H1 (cell line): Measurements from ENCODE around the gene INTS15. TPM values are rescaled to one million over a fixed set of nuclear protein-coding genes. Genes with fewer than 3 reads are reported as not detected.

Experiments
- CTCF ChIA-PET: fragments of 300-600 bp; sonication (Branson Sonifier 250); formaldehyde crosslinking; loops from one replicate; lab custom pipeline; 2021; ENCODE audit not compliant: partially characterized antibody; lab: Charles Lee
- POLR2A ChIA-PET: fragments of 300-600 bp; sonication (Branson Sonifier 250); formaldehyde crosslinking; loops from one replicate; lab custom pipeline; 2021; ENCODE audit warnings: inconsistent platforms; ENCODE audit not compliant: partially characterized antibody; lab: Charles Lee
- DNase-seq, 2 experiments: peaks; one replicate each; pipeline versions ENCODE4 v3.0.0 to v3.0.0-alpha.2; 2010 to 2022; ENCODE audit warnings: low spot score in 2 of 2, low read depth in 1 of 2, mixed read lengths in 1 of 2
- FAIRE-seq: peaks from 2 replicates; lab custom pipeline; 2011; peaks lifted over from hg19 to GRCh38; lab: Jason Lieb, UNC
- H2AFZ ChIP-seq: 2 replicates; pipeline ENCODE4 v1.8.1; 2012; ENCODE audit warnings: low read length, inconsistent platforms
- H2AK5ac ChIP-seq: 2 replicates; pipeline ENCODE4 v1.6.1; 2013; ENCODE audit warnings: low read depth, low read length
- H2BK120ac ChIP-seq: replicated peaks from 2 replicates; pipeline ENCODE3; 2013; ENCODE audit warnings: low read depth, low read length, inconsistent platforms
- H2BK12ac ChIP-seq: 2 replicates; pipeline ENCODE4 v1.6.1; 2013; ENCODE audit warnings: low read depth, low read length
- H2BK15ac ChIP-seq: 2 replicates; pipeline ENCODE4 v1.6.1; 2013; ENCODE audit warnings: low read length
- H2BK20ac ChIP-seq: 2 replicates; pipeline ENCODE4 v1.6.1; 2013; ENCODE audit warnings: low read length
- H2BK5ac ChIP-seq: 2 replicates; pipeline ENCODE4 v1.6.1; 2013; ENCODE audit warnings: low read depth, low read length
- H3K14ac ChIP-seq: 2 replicates; pipeline ENCODE4 v1.6.1; 2013; ENCODE audit warnings: inconsistent platforms; ENCODE audit not compliant: insufficient read length
- H3K18ac ChIP-seq: 2 replicates; pipeline ENCODE4 v1.6.1; 2013; ENCODE audit warnings: low read length; ENCODE audit errors: extremely low read depth
- H3K23ac ChIP-seq: 2 replicates; pipeline ENCODE4 v1.6.1; 2013; ENCODE audit warnings: inconsistent platforms; ENCODE audit not compliant: insufficient read length
- H3K23me2 ChIP-seq: 2 replicates; pipeline ENCODE4 v1.6.1; 2013; ENCODE audit warnings: low read depth, low read length
- H3K27ac ChIP-seq: 2 replicates; pipeline ENCODE4 v1.6.1; 2011; ENCODE audit warnings: low read depth, low read length, inconsistent platforms
- H3K27me3 ChIP-seq, 4 experiments: replicated peaks in 1 of 4; 1 replicate in 1 of 4; 2 replicates in 3 of 4; pipeline versions ENCODE4 v1.6.1 to v1.8.1; 2011 to 2013; ENCODE audit warnings: low read length in 3 of 4, mild to moderate bottlenecking in 3 of 4, inconsistent platforms in 2 of 4, mixed read lengths in 2 of 4, moderate library complexity in 1 of 4; ENCODE audit not compliant: control insufficient read depth in 3 of 4, insufficient read depth in 3 of 4; ENCODE audit errors: extremely low read depth in 1 of 4
- H3K36me3 ChIP-seq, 4 experiments: 2 replicates each; pipeline versions ENCODE4 v1.6.1 to v1.8.1; 2011 to 2013; ENCODE audit warnings: mild to moderate bottlenecking in 4 of 4, low read length in 3 of 4, moderate library complexity in 2 of 4, control low read depth in 1 of 4, inconsistent platforms in 1 of 4; ENCODE audit not compliant: insufficient read depth in 4 of 4, control insufficient read depth in 2 of 4
- H3K4ac ChIP-seq: replicated peaks from 2 replicates; pipeline ENCODE3; 2013; ENCODE audit warnings: low read length, low read depth, mixed read lengths, inconsistent platforms; ENCODE audit not compliant: insufficient read length
- H3K4me1 ChIP-seq, 4 experiments: replicated peaks in 1 of 4; 1 replicate in 1 of 4; 2 replicates in 3 of 4; pipeline versions ENCODE4 v1.6.1 to v1.8.1; 2011 to 2013; ENCODE audit warnings: low read length in 3 of 4, inconsistent platforms in 2 of 4, mixed read lengths in 1 of 4; ENCODE audit not compliant: insufficient read depth in 4 of 4, control insufficient read depth in 3 of 4
- H3K4me2 ChIP-seq, 2 experiments: 2 replicates each; pipeline versions ENCODE4 v1.6.1 to v1.8.1; 2011 to 2013; ENCODE audit warnings: low read depth in 2 of 2, low read length in 2 of 2, control low read depth in 1 of 2, inconsistent platforms in 1 of 2, mild to moderate bottlenecking in 1 of 2; ENCODE audit not compliant: insufficient read depth in 1 of 2
- H3K4me3 ChIP-seq, 4 experiments: fragments of 200-600, 300-600 bp in 1 of 4; sonication (generic), shearing (Covaris generic), sonication (Bioruptor Twin) in 1 of 4; 2 replicates each; pipeline versions ENCODE4 v1.5.1 to v1.8.1; 2011 to 2016; ENCODE audit warnings: low read length in 4 of 4, low read depth in 3 of 4, control low read depth in 2 of 4, inconsistent platforms in 2 of 4, mild to moderate bottlenecking in 2 of 4, mixed read lengths in 1 of 4, moderate library complexity in 1 of 4; ENCODE audit not compliant: insufficient read depth in 2 of 4; ENCODE audit errors: extremely low read depth in 1 of 4
- H3K56ac ChIP-seq: replicated peaks from 2 replicates; pipeline ENCODE3; 2013; ENCODE audit warnings: low read depth, mild to moderate bottlenecking, mixed read lengths, low read length, inconsistent platforms; ENCODE audit not compliant: insufficient read length
- H3K79me1 ChIP-seq: 2 replicates; pipeline ENCODE4 v1.6.1; 2013; ENCODE audit warnings: low read depth, low read length, control low read depth
- H3K79me2 ChIP-seq, 2 experiments: 2 replicates each; pipeline versions ENCODE4 v1.6.1 to v1.8.1; 2012 to 2013; ENCODE audit warnings: low read length in 2 of 2, mild to moderate bottlenecking in 2 of 2, inconsistent platforms in 1 of 2; ENCODE audit not compliant: insufficient read depth in 2 of 2, control insufficient read depth in 1 of 2
- H3K9ac ChIP-seq, 4 experiments: replicated peaks in 1 of 4; 1 replicate in 1 of 4; 2 replicates in 3 of 4; pipeline versions ENCODE4 v1.6.1 to v1.8.1; 2011 to 2013; ENCODE audit warnings: low read depth in 3 of 4, low read length in 3 of 4, control low read depth in 2 of 4, mild to moderate bottlenecking in 2 of 4, moderate library complexity in 2 of 4, inconsistent platforms in 1 of 4; ENCODE audit errors: extremely low read depth in 1 of 4
- H3K9me3 ChIP-seq, 2 experiments: 2 replicates each; pipeline versions ENCODE4 v1.6.1 to v1.8.1; 2012 to 2013; ENCODE audit warnings: mild to moderate bottlenecking in 2 of 2, moderate library complexity in 2 of 2, control low read depth in 1 of 2, inconsistent platforms in 1 of 2, low read depth in 1 of 2, low read length in 1 of 2, mixed read lengths in 1 of 2; ENCODE audit not compliant: insufficient read depth in 2 of 2
- H4K20me1 ChIP-seq, 2 experiments: replicated peaks in 1 of 2; 2 replicates each; pipeline versions ENCODE3 to v1.8.1; 2011 to 2013; ENCODE audit warnings: inconsistent platforms in 2 of 2, low read length in 2 of 2, mild to moderate bottlenecking in 1 of 2; ENCODE audit not compliant: insufficient read depth in 2 of 2, control insufficient read depth in 1 of 2
- H4K5ac ChIP-seq: 2 replicates; pipeline ENCODE4 v1.6.1; 2013; ENCODE audit warnings: low read length, low read depth, mixed read lengths, inconsistent platforms; ENCODE audit not compliant: insufficient read length
- H4K8ac ChIP-seq: 2 replicates; pipeline ENCODE4 v1.8.0; 2013; ENCODE audit warnings: mild to moderate bottlenecking, moderate library complexity, low read length, inconsistent platforms; ENCODE audit not compliant: insufficient read depth; ENCODE audit errors: extremely low read depth
- H4K91ac ChIP-seq: replicated peaks from 2 replicates; pipeline ENCODE3; 2013; ENCODE audit warnings: low read length, mixed read lengths, inconsistent platforms; ENCODE audit not compliant: insufficient read length
- BCL11A ChIP-seq, 2 experiments: IDR thresholded peaks; one replicate each; pipeline ENCODE4 v1.6.1; 2011; ENCODE audit warnings: low read depth in 2 of 2, low read length in 2 of 2, mild to moderate bottlenecking in 2 of 2
- CBX5 ChIP-seq: fragments of 300-800, 300-1000 bp; sonication (generic); IDR thresholded peaks from 2 replicates; pipeline ENCODE4 v1.7.1; 2016; ENCODE audit warnings: antibody characterized with exemption, low read length, low read depth
- CEBPB ChIP-seq: IDR thresholded peaks from 2 replicates; pipeline ENCODE4 v1.6.1; 2012; ENCODE audit warnings: low read depth, low read length
- CHD1 ChIP-seq: IDR thresholded peaks from 2 replicates; pipeline ENCODE4 v1.6.1; 2012; ENCODE audit warnings: low read depth, low read length, improper control_type of control experiment
- KDM1A ChIP-seq: fragments of 200-600, 300-600 bp; sonication (generic); IDR thresholded peaks from 2 replicates; pipeline ENCODE4 v1.7.1; 2016; ENCODE audit warnings: mild to moderate bottlenecking, low read length, borderline replicate concordance
- POLR2A ChIP-seq, 2 experiments: IDR thresholded peaks; 1 replicate in 1 of 2; 2 replicates in 1 of 2; pipeline ENCODE4 v1.6.1; 2011; ENCODE audit warnings: low read depth in 2 of 2, low read length in 2 of 2, mild to moderate bottlenecking in 2 of 2; ENCODE audit errors: control extremely low read depth in 1 of 2
- POU5F1 ChIP-seq: IDR thresholded peaks from 2 replicates; pipeline ENCODE4 v1.6.1; 2011; ENCODE audit warnings: low read depth, mild to moderate bottlenecking, low read length, moderate library complexity
- RAD21 ChIP-seq, 2 experiments: IDR thresholded peaks in 1 of 2; conservative IDR thresholded peaks in 1 of 2; 2 replicates each; pipeline ENCODE4 v1.6.1; 2011; ENCODE audit warnings: low read depth in 2 of 2, low read length in 2 of 2, improper control_type of control experiment in 1 of 2, inconsistent platforms in 1 of 2, mild to moderate bottlenecking in 1 of 2, moderate library complexity in 1 of 2
- SIRT6 ChIP-seq: IDR thresholded peaks from one replicate; pipeline ENCODE4 v1.7.1; 2012; ENCODE audit warnings: low read length, inconsistent platforms
- SIX5 ChIP-seq: IDR thresholded peaks from 2 replicates; pipeline ENCODE4 v1.6.1; 2011; ENCODE audit warnings: mild to moderate bottlenecking, low read depth, low read length
- SRF ChIP-seq: IDR thresholded peaks from 2 replicates; pipeline ENCODE4 v1.6.1; 2011; ENCODE audit warnings: mild to moderate bottlenecking, low read depth, low read length, moderate library complexity
- TCF12 ChIP-seq: IDR thresholded peaks from 2 replicates; pipeline ENCODE4 v1.6.1; 2011; ENCODE audit warnings: low read depth, mild to moderate bottlenecking, low read length
- whole genome bisulfite sequencing, 2 experiments: shearing (Covaris generic) in 1 of 2; methylation state at CpG; one replicate each; pipeline versions ENCODE4 v1.1.6 to v1.1.7; 2013 to 2015; ENCODE audit warnings: low lambda C conversion rate in 2 of 2, mixed read lengths in 2 of 2, inconsistent platforms in 1 of 2, low coverage in 1 of 2, missing lambda C conversion rate in 1 of 2; ENCODE audit not compliant: insufficient replicate concordance in 2 of 2, insufficient coverage in 1 of 2, insufficient read length in 1 of 2; ENCODE audit errors: extremely low coverage in 1 of 2, missing lambda C conversion rate in 1 of 2; 5-methylcytosine and 5-hydroxymethylcytosine counted together
- polyA plus RNA-seq, 7 experiments: library from polyadenylated mRNA; depleted of rRNA in 3 of 7; stranded (reverse) in 5 of 7; unstranded in 2 of 7; fragments of >200 nt in 5 of 7; fragments of 200-250 nt in 2 of 7; gene quantifications; 1 replicate in 5 of 7; 2 replicates in 1 of 7; 4 replicates in 1 of 7; pipeline versions ENCODE4 v1.2.1 to v1.2.3, GENCODE V29; 2011 to 2013; ENCODE audit warnings: missing spikeins in 2 of 7, mixed read lengths in 2 of 7
- total RNA-seq: library from RNA; stranded (reverse); fragmentation: NEBNext Ultra II Directional; extraction: Animal tissue kit (Norgen Biotek cat#: 25700); gene quantifications from 2 replicates; pipeline ENCODE4 v1.2.1, GENCODE V29; 2021
- TF ChIP-seq, protein P1 (sequence below), 3 experiments: IDR thresholded peaks; 1 replicate in 2 of 3; 2 replicates in 1 of 3; pipeline versions ENCODE4 v1.5.1 to v1.6.1; 2011; ENCODE audit warnings: low read length in 3 of 3, mild to moderate bottlenecking in 3 of 3, inconsistent platforms in 2 of 3, low read depth in 1 of 3, moderate library complexity in 1 of 3; ENCODE audit not compliant: insufficient read depth in 1 of 3; ENCODE audit errors: control extremely low read depth in 1 of 3

The INTS15 gene
- total and polyA plus RNA-seq, 2 of the 8 experiments (the other 6 are each of a cell fraction or from before 2014, with no cell fraction given), result 23.0 to 25.7 TPM

DNA sequence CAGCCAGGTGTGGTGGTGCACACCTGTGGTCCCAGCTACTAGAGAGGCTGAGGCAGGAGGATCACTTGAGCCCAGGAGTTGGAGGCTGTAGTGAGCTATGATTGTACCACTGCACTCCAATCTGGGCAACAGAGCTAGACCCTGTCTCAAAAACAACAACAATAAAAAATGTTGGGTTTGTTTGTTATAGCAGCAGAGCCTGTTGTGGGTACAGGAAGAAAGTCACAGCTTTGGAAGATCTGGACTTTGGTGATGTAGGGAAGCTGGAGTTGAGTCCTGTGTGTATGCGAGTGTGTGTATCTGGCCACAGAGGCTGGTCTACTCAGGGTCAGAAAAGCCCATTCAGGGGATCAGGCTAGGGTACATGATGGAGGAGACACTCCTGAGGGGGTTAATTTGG is 42.4 kb upstream of the INTS15 start:
- no peak overlapping the region for H3K9ac ChIP-seq
- H2AK5ac ChIP-seq, result no peak overlapping the region
- no peak overlapping the region for H2BK15ac ChIP-seq
- no peak overlapping the region for H4K8ac ChIP-seq
- H3K23ac ChIP-seq, result no peak overlapping the region
- H3K56ac ChIP-seq, result no peak overlapping the region
- CTCF ChIA-PET, result interaction anchor here (1.1 to 4.4 kb wide), 6 partner anchors 11 to 43 kb away, joined by 3 to 15 read pairs (median 6); partner anchors contain the start of genes INTS15 and ZDHHC4
- H3K9me3 ChIP-seq, result no peaks in the 10 kb centered on the region
- no peak for FAIRE-seq
- no peaks in the 10 kb centered on the region for H3K36me3 ChIP-seq
- WGBS, 2 experiments, result 85% methylated on average over 1 of the region's 1 CpG; no CpG with 5 or more reads in 1 of the 2 experiments
- H3K14ac ChIP-seq, result no peak overlapping the region
- H2AFZ ChIP-seq, result no peak overlapping the region
- H2BK20ac ChIP-seq, result no peak overlapping the region
- no peaks in the 10 kb centered on the region for H3K79me2 ChIP-seq
- no peak overlapping the region for H2BK12ac ChIP-seq
- POLR2A ChIA-PET, result interaction anchor here (0.9 kb wide), 1 partner anchor 74 kb away, joined by 3 read pairs; no protein-coding TSS in a partner anchor
- no peak overlapping the region for H4K5ac ChIP-seq
- H3K79me1 ChIP-seq, result no peaks in the 10 kb centered on the region
- no peak overlapping the region for H3K4me3 ChIP-seq
- H3K4me2 ChIP-seq, result no peak overlapping the region
- H4K91ac ChIP-seq, result no peak overlapping the region
- no peak for DNase-seq
- H2BK120ac ChIP-seq, result no peak overlapping the region
- H3K27me3 ChIP-seq, result no peaks in the 10 kb centered on the region; a peak in 1 of 7 replicates
- H3K23me2 ChIP-seq, result no peaks in the 10 kb centered on the region
- no peak overlapping the region for H3K18ac ChIP-seq
- no peaks in the 10 kb centered on the region for H4K20me1 ChIP-seq
- no peaks in the 10 kb centered on the region for H3K4me1 ChIP-seq
- no peak overlapping the region for H3K4ac ChIP-seq
- H3K27ac ChIP-seq, result no peak overlapping the region
- no peak overlapping the region for H2BK5ac ChIP-seq
- TF ChIP-seq KDM1A (no peak), POU5F1 (no peak), BCL11A (IDR thresholded peaks at IDR 0.05; ENCODE audit: low read depth in 2 of 2, low read length in 2 of 2) (no peak), TCF12 (no peak), RAD21 (IDR thresholded peaks at IDR 0.05 in 1 of 2, conservative IDR thresholded peaks at IDR 0.05 in 1 of 2; ENCODE audit: low read depth in 2 of 2, low read length in 2 of 2) (no peak), CBX5 (no peak), SIRT6 (no peak), SRF (no peak), CEBPB (no peak), SIX5 (no peak), CHD1 (no peak), POLR2A (IDR thresholded peaks at IDR 0.05; ENCODE audit: control extremely low read depth in 1 of 2, low read depth in 2 of 2, low read length in 2 of 2) (no peak)
- TF ChIP-seq, protein P1, sequence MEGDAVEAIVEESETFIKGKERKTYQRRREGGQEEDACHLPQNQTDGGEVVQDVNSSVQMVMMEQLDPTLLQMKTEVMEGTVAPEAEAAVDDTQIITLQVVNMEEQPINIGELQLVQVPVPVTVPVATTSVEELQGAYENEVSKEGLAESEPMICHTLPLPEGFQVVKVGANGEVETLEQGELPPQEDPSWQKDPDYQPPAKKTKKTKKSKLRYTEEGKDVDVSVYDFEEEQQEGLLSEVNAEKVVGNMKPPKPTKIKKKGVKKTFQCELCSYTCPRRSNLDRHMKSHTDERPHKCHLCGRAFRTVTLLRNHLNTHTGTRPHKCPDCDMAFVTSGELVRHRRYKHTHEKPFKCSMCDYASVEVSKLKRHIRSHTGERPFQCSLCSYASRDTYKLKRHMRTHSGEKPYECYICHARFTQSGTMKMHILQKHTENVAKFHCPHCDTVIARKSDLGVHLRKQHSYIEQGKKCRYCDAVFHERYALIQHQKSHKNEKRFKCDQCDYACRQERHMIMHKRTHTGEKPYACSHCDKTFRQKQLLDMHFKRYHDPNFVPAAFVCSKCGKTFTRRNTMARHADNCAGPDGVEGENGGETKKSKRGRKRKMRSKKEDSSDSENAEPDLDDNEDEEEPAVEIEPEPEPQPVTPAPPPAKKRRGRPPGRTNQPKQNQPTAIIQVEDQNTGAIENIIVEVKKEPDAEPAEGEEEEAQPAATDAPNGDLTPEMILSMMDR (IDR thresholded peaks at IDR 0.05; ENCODE audit: control extremely low read depth in 1 of 3, insufficient read depth in 1 of 3, low read depth in 1 of 3, low read length in 3 of 3), result no peak
